GM12873 (cell line): ENCODE results near the gene ITGB8.

Source experiments
- CTCF ChIP-seq: IDR thresholded peaks from 2 replicates; pipeline ENCODE4 v1.5.1; 2012; ENCODE audit warnings: low read depth, mild to moderate bottlenecking, moderate library complexity, low read length, control low read depth; ENCODE audit not compliant: insufficient read depth; ENCODE audit errors: missing control alignments

ITGB8 gene

GRCh38 chr7:20301311-20301939, 29.3 kb upstream of the ITGB8 start:
- no peak for TF ChIP-seq CTCF

- TF ChIP-seq CTCF: no peak
These were observed 27.8 kb upstream of the ITGB8 start for GRCh38 chr7:20302891-20303290.

- TF ChIP-seq CTCF: no peak
These were observed 26.3 kb upstream of the ITGB8 start for GRCh38 chr7:20304366-20304765.

- TF ChIP-seq CTCF: no peak
These were observed 25.0 kb upstream of the ITGB8 start for GRCh38 chr7:20305726-20306125.

- no peak for TF ChIP-seq CTCF
These were observed 24.3 kb upstream of the ITGB8 start for GRCh38 chr7:20306180-20306946.

- no peak for TF ChIP-seq CTCF
These were observed 23.6 kb upstream of the ITGB8 start for GRCh38 chr7:20307119-20307518.

GRCh38 chr7:20307901-20308300, 22.8 kb upstream of the ITGB8 start:
- no peak for TF ChIP-seq CTCF
